CD4-positive, alpha-beta memory T cell (primary cell): Measurements from ENCODE around the gene RBM19. TPM values are rescaled to one million over a fixed set of nuclear protein-coding genes. Genes with fewer than 3 reads are reported as not detected.

Experiments used
- CTCF ChIA-PET: fragments of 350-600 bp; sonication (Branson Sonifier 250); formaldehyde crosslinking; loops from one replicate; lab custom pipeline; 2021; ENCODE audit warnings: inconsistent platforms; ENCODE audit not compliant: partially characterized antibody; lab: Charles Lee
- POLR2A ChIA-PET: fragments of 350-600 bp; sonication (Branson Sonifier 250); formaldehyde crosslinking; loops from one replicate; lab custom pipeline; 2021; ENCODE audit not compliant: partially characterized antibody; lab: Charles Lee
- DNase-seq, 5 donors: peaks; one replicate each; pipeline versions ENCODE4 v3.0.0 to v3.0.0-alpha.2; 2020 to 2022; ENCODE audit warnings: mixed read lengths in 1 of 5
- H3K27ac ChIP-seq: one replicate; pipeline ENCODE4 v1.7.0; 2013; ENCODE audit warnings: low read depth, low read length
- H3K27me3 ChIP-seq: 2 replicates; pipeline ENCODE4 v1.7.0; 2013; ENCODE audit warnings: mild to moderate bottlenecking, low read length, moderate library complexity; ENCODE audit not compliant: insufficient read depth
- H3K36me3 ChIP-seq: 2 replicates; pipeline ENCODE4 v1.7.0; 2013; ENCODE audit warnings: mild to moderate bottlenecking, low read length, moderate library complexity; ENCODE audit not compliant: insufficient read depth
- H3K4me1 ChIP-seq: 2 replicates; pipeline ENCODE4 v1.7.0; 2013; ENCODE audit warnings: mild to moderate bottlenecking, low read length, moderate library complexity; ENCODE audit not compliant: insufficient read depth
- H3K4me3 ChIP-seq, 2 donors: one replicate each; pipeline ENCODE4 v1.7.0; 2013; ENCODE audit warnings: low read length in 2 of 2, mild to moderate bottlenecking in 1 of 2
- H3K9me3 ChIP-seq, 2 donors: one replicate each; pipeline ENCODE4 v1.7.0; 2013; ENCODE audit warnings: low read length in 2 of 2, control low read depth in 1 of 2; ENCODE audit not compliant: control insufficient read depth in 1 of 2
- H3K27ac Mint-ChIP-seq, 7 donors: one replicate each; pipeline ENCODE4 v1.8.0; 2020 to 2021; ENCODE audit warnings: mixed read lengths in 7 of 7, mild to moderate bottlenecking in 6 of 7, inconsistent platforms in 3 of 7, moderate library complexity in 3 of 7
- H3K27me3 Mint-ChIP-seq, 2 donors: one replicate each; pipeline ENCODE4 v1.8.0; 2020 to 2021; ENCODE audit warnings: mixed read lengths in 2 of 2
- H3K36me3 Mint-ChIP-seq, 2 donors: one replicate each; pipeline ENCODE4 v1.8.0; 2020 to 2021; ENCODE audit warnings: mixed read lengths in 2 of 2, inconsistent platforms in 1 of 2, mild to moderate bottlenecking in 1 of 2
- H3K4me1 Mint-ChIP-seq, 4 donors: one replicate each; pipeline ENCODE4 v1.8.0; 2020 to 2021; ENCODE audit warnings: mixed read lengths in 4 of 4, mild to moderate bottlenecking in 1 of 4
- H3K4me3 Mint-ChIP-seq, 8 donors: one replicate each; pipeline ENCODE4 v1.8.0; 2020 to 2021; ENCODE audit warnings: mixed read lengths in 8 of 8, mild to moderate bottlenecking in 7 of 8, moderate library complexity in 6 of 8, inconsistent platforms in 3 of 8
- H3K9me3 Mint-ChIP-seq, 8 donors: one replicate each; pipeline ENCODE4 v1.8.0; 2020 to 2021; ENCODE audit warnings: mixed read lengths in 8 of 8, mild to moderate bottlenecking in 5 of 8, inconsistent platforms in 3 of 8, moderate library complexity in 1 of 8
- intact Hi-C: fragments of 100-400 bp; cut with micrococcal nuclease; formaldehyde crosslinking; loops from one replicate; pipeline ENCODE4 v1.15.1; 2023
- polyA plus RNA-seq, 2 donors: library from polyadenylated mRNA; unstranded; fragments of 300-500 nt; fragmentation: Illumina TruSeq; gene quantifications; one replicate each; pipeline ENCODE4 v1.2.3, GENCODE V29; 2021
- total RNA-seq, 2 experiments: library from RNA; stranded (reverse); gene quantifications; one replicate each; pipeline ENCODE4 v1.2.3, GENCODE V29; 2021

RBM19 gene
- total and polyA plus RNA-seq, 4 experiments from 2014 or later, result 2.9 to 78.4 (median 42.4) TPM

DNA sequence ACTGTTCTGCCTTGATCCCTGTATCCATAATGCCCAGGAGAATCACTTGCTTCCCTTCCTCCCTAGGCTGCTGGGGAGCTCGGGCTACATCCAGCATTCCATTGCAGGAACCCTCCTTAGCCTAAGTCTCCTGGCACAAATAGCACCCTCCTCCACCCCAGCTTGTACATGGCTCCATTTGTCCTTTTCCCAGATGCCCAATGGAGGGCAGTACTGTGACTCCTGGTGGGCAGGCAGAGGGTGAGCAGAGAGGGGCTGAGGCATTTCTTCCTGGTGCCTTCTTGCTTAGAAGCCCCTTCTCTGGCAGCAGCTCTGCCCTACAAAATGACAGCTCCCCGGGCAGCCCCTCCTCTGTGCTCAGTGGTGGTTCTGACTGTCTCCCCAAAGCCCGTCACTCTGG lies 86.5 kb downstream of the RBM19 start:
- ChIA-PET CTCF (no interaction called here), POLR2A (no interaction called here)
- intact Hi-C loops, result no loop called here
- Histone ChIP-seq H3K4me3 (no peak overlapping the region), H3K36me3 (no peaks in the 10 kb centered on the region), H3K4me1 (no peaks in the 10 kb centered on the region), H3K27ac (no peak overlapping the region), H3K27me3 (no peaks in the 10 kb centered on the region), H3K9me3 (no peaks in the 10 kb centered on the region)
- Mint-ChIP-seq H3K4me3 (no peak overlapping the region), H3K27ac (no peak overlapping the region), H3K27me3 (no peaks in the 10 kb centered on the region), H3K4me1 (peaks cover 0 to 3% (median under 1%) of the 10 kb centered on the region in 4 donors), H3K36me3 (peaks cover 38 to 47% of the 10 kb centered on the region in 2 donors), H3K9me3 (peaks cover 0 to 4% (median 0%) of the 10 kb centered on the region in 8 donors)
- no peak for DNase-seq

DNA sequence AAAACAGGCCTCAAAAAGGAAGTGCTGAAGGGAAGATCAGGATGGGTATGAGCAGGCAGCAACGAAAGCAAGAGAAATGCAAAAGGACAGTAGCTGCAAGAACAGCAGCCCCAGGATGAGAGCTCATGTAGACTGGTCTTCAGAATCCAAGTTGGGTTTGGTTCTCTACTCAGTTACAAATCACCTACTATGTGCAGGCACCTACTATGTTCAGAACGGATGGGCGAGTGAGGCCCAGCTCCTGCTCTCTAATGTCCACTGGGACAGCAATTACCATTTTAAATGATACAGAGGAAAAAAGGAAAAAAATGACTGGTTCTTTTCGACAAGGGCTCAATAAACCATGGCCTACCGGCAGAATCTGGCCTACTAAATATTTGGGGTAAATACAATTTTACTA lies 88.5 kb downstream of the RBM19 start:
- POLR2A ChIA-PET, result no interaction called here
- no peaks in the 10 kb centered on the region for H3K9me3 ChIP-seq
- H3K27me3 Mint-ChIP-seq, result no peaks in the 10 kb centered on the region
- no peaks in the 10 kb centered on the region for H3K27me3 ChIP-seq
- intact Hi-C loops, result no loop called here
- peaks cover 0 to 4% (median 0%) of the 10 kb centered on the region in 8 donors for H3K9me3 Mint-ChIP-seq
- no peak overlapping the region for H3K27ac Mint-ChIP-seq
- H3K4me1 ChIP-seq, result no peaks in the 10 kb centered on the region
- no peak overlapping the region for H3K4me3 Mint-ChIP-seq
- no peak overlapping the region for H3K27ac ChIP-seq
- H3K4me1 Mint-ChIP-seq, result peaks cover 0 to 3% (median under 1%) of the 10 kb centered on the region in 4 donors
- H3K36me3 ChIP-seq, result no peaks in the 10 kb centered on the region
- H3K4me3 ChIP-seq, result no peak overlapping the region
- peaks cover 30 to 39% of the 10 kb centered on the region in 2 donors for H3K36me3 Mint-ChIP-seq
- DNase-seq, result no peak
- CTCF ChIA-PET, result no interaction called here

DNA sequence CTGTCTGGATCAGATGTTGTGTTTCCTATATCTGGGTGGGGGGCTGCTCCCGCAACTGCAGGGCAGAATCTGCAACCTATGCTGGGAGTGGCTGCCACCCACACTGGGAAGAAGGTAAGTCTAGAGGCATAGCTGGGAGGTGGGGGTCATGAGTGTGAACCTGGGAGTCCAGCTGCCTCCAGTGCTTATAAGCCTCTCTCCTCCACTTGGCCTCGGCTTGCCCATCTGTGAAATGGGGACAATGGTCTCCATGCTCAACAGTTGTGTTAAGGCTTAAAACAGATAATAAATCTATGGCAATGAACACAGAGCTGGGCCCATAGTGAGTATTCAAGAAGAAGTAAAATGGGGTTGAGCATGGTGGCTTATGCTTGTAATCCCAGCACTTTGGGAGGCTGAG lies 90.0 kb downstream of the RBM19 start:
- ChIA-PET POLR2A (no interaction called here), CTCF (interaction anchor here (0.9 kb wide), 1 partner anchor 14 kb away, joined by 3 read pairs; no protein-coding TSS in a partner anchor)
- H3K4me1 Mint-ChIP-seq, result peaks cover 0 to 3% (median under 1%) of the 10 kb centered on the region in 4 donors

DNA sequence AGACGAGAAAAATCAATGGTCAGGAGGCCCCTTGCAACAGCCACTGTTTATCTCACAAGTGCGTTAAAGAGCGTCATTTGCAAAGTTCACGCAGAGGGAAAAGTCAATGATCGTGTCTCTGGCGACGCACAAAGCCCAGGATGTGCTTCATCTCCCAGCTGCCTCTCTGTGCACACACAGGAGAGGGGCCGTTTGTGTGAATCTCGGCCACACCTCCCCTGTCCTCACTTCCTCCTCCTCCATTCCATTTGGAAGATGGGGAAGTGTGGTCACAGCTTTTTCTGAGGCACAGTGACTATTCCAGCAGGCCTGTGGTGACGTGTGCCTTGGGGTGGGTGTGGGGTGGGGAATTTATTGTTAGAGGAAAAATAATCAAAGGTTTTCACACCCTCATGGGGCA lies 90.4 kb downstream of the RBM19 start:
- Mint-ChIP-seq H3K36me3 (peaks cover 32 to 35% of the 10 kb centered on the region in 2 donors), H3K27me3 (no peaks in the 10 kb centered on the region), H3K4me1 (peaks cover 0 to 3% (median under 1%) of the 10 kb centered on the region in 4 donors), H3K9me3 (peaks cover 0 to 4% (median 0%) of the 10 kb centered on the region in 8 donors), H3K4me3 (no peak overlapping the region), H3K27ac (peak overlapping the region in 1 of 7 donors; percentile 26)
- POLR2A ChIA-PET, result no interaction called here
- Histone ChIP-seq H3K36me3 (no peaks in the 10 kb centered on the region), H3K4me1 (no peaks in the 10 kb centered on the region), H3K27me3 (no peaks in the 10 kb centered on the region), H3K4me3 (no peak overlapping the region), H3K9me3 (no peaks in the 10 kb centered on the region), H3K27ac (no peak overlapping the region)
- intact Hi-C loops, result no loop called here
- CTCF ChIA-PET, result interaction anchor here (0.9 kb wide), 1 partner anchor 14 kb away, joined by 3 read pairs; no protein-coding TSS in a partner anchor
- DNase-seq, result no peak

More for the DNA sequence above, 90.0 kb downstream of the RBM19 start:
- Mint-ChIP-seq H3K36me3 (peaks cover 29 to 38% of the 10 kb centered on the region in 2 donors), H3K4me3 (no peak overlapping the region), H3K27me3 (no peaks in the 10 kb centered on the region), H3K9me3 (peaks cover 0 to 4% (median 0%) of the 10 kb centered on the region in 8 donors), H3K27ac (no peak overlapping the region)
- H3K27ac ChIP-seq, result no peak overlapping the region
- no peaks in the 10 kb centered on the region for H3K36me3 ChIP-seq
- H3K9me3 ChIP-seq, result no peaks in the 10 kb centered on the region
- H3K4me1 ChIP-seq, result no peaks in the 10 kb centered on the region
- H3K27me3 ChIP-seq, result no peaks in the 10 kb centered on the region
- intact Hi-C loops, result no loop called here
- no peak for DNase-seq
- no peak overlapping the region for H3K4me3 ChIP-seq

DNA sequence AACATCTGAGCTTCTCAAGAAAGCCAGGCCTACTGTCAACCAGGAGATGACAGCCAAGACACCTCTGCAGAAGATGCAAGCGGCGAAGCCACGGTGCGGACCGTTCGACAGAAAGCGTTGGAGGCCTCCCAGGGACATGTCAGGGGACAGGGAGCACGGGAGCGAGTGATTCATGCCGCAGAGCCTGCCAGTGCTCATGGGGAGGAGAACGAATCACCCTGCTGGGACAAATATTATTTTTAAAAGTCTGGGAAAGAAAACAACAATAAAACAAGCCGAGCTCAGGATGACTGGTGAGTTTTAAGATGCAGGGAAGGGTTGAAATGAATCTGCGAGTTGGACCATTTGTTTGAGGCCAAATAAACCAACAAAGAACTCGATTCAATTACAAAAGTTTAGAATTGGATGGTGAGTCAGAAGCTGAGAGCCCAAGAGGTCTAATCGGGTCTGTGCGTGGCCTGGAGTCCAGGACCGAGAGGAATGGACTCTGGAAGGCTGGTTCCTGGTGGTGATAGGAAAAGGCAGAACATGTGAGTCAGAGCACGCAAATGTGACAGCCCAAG lies 91.0 kb downstream of the RBM19 start:
- Histone ChIP-seq H3K27ac (no peak overlapping the region), H3K4me3 (no peak overlapping the region), H3K36me3 (no peaks in the 10 kb centered on the region), H3K27me3 (no peaks in the 10 kb centered on the region), H3K9me3 (no peaks in the 10 kb centered on the region), H3K4me1 (no peaks in the 10 kb centered on the region)
- H3K4me3 Mint-ChIP-seq, result no peak overlapping the region
- H3K36me3 Mint-ChIP-seq, result peaks cover 32 to 38% of the 10 kb centered on the region in 2 donors
- peak overlapping the region in 3 of 7 donors; percentile 8 to 26 (median 23) for H3K27ac Mint-ChIP-seq
- H3K4me1 Mint-ChIP-seq, result peaks cover 0 to 3% (median under 1%) of the 10 kb centered on the region in 4 donors
- intact Hi-C loops, result no loop called here
- no peak for DNase-seq
- peaks cover 0 to 4% (median 0%) of the 10 kb centered on the region in 8 donors for H3K9me3 Mint-ChIP-seq
- POLR2A ChIA-PET, result no interaction called here
- no peaks in the 10 kb centered on the region for H3K27me3 Mint-ChIP-seq
- CTCF ChIA-PET, result no interaction called here

DNA sequence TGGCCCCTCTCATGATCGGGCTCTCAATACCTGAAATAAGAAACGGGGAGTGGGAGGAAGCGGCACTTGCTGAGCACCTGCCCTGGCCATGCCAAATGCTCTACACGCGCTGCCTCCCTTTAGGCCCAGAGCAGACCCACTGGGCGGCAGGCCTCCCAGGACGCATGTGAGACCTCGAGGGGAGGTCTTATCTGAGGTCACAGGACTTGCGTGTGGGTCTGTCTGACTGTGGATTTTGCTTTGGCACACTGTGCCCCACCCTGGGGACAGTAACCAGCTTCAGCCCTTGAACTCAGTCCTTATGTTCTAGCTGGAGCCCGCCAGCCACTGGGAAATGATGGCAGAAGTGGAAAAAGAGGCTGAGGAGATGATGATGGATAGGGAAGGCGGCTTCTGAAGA lies 91.8 kb downstream of the RBM19 start:
- peaks cover 35 to 45% of the 10 kb centered on the region in 2 donors for H3K36me3 Mint-ChIP-seq
- CTCF ChIA-PET, result no interaction called here
- H3K27ac Mint-ChIP-seq, result no peak overlapping the region

DNA sequence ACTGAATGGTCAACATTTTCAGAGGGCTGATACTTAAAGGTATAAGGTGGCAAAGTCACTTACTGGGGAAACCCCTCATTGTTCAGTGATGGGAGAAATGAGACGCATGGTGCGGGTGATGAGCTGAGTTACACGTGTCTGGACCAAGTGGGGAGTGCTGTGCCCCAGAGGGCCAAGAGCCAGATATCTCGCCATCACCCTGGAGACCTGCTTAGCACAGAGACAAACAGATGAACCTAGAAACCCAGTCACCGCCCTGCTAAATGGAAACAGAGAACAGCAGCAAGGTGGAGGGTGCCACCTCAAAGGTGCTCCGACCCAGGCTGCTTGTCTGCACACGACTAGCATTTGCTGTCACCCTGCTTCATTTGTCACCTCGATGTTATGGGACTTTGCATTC lies 92.4 kb downstream of the RBM19 start:
- H3K9me3 Mint-ChIP-seq, result peaks cover 0 to 2% (median 0%) of the 10 kb centered on the region in 8 donors
- peaks cover 35 to 43% of the 10 kb centered on the region in 2 donors for H3K36me3 Mint-ChIP-seq
- no peak overlapping the region for H3K4me3 ChIP-seq
- no peak overlapping the region for H3K27ac ChIP-seq
- no peaks in the 10 kb centered on the region for H3K27me3 Mint-ChIP-seq
- DNase-seq, result no peak
- H3K9me3 ChIP-seq, result no peaks in the 10 kb centered on the region
- CTCF ChIA-PET, result no interaction called here
- H3K4me1 Mint-ChIP-seq, result peaks cover 0 to 3% (median under 1%) of the 10 kb centered on the region in 4 donors
- POLR2A ChIA-PET, result no interaction called here
- H3K27me3 ChIP-seq, result no peaks in the 10 kb centered on the region
- no peak overlapping the region for H3K27ac Mint-ChIP-seq
- H3K4me1 ChIP-seq, result no peaks in the 10 kb centered on the region
- intact Hi-C loops, result no loop called here
- no peak overlapping the region for H3K4me3 Mint-ChIP-seq
- H3K36me3 ChIP-seq, result no peaks in the 10 kb centered on the region

More for the DNA sequence above, 91.8 kb downstream of the RBM19 start:
- Mint-ChIP-seq H3K4me1 (peaks cover 0 to 3% (median under 1%) of the 10 kb centered on the region in 4 donors), H3K4me3 (no peak overlapping the region), H3K9me3 (peaks cover 0 to 2% (median 0%) of the 10 kb centered on the region in 8 donors), H3K27me3 (no peaks in the 10 kb centered on the region)
- no peak for DNase-seq
- Histone ChIP-seq H3K36me3 (no peaks in the 10 kb centered on the region), H3K27ac (no peak overlapping the region), H3K9me3 (no peaks in the 10 kb centered on the region), H3K4me1 (no peaks in the 10 kb centered on the region), H3K4me3 (no peak overlapping the region), H3K27me3 (no peaks in the 10 kb centered on the region)
- intact Hi-C loops, result no loop called here
- POLR2A ChIA-PET, result no interaction called here
